Heart left ventricle (tissue), 16 donors: ENCODE results near the gene TLR3. TPM values are rescaled to one million over a fixed set of nuclear protein-coding genes. Genes with fewer than 3 reads are reported as not detected.
A peak's percentile ranks its signal among the peaks of the same experiment; 100 is the strongest.

Source experiments
- ATAC-seq, 4 donors: fragments of 200-7000 bp; cut with Tn5 transposase; one replicate each; pipeline ENCODE4 v1.9.1; 2020 to 2022; ENCODE audit warnings: moderate library complexity in 4 of 4, mild to moderate bottlenecking in 3 of 4, moderate number of reproducible peaks in 1 of 4
- DNase-seq, 5 donors: peaks; one replicate each; pipeline ENCODE4 v3.0.0-alpha.2; 2020
- H3K27ac ChIP-seq, 12 donors: fragments of 200-600 bp; sonication (generic) in 4 of 12; one replicate each; pipeline versions ENCODE4 v1.5.0 to v1.8.0; 2016 to 2022; ENCODE audit warnings: mild to moderate bottlenecking in 2 of 12
- H3K27me3 ChIP-seq, 9 donors: fragments of 200-600 bp; sonication (generic) in 2 of 9; one replicate each; pipeline versions ENCODE4 v1.5.1 to v1.8.0; 2016 to 2022; ENCODE audit warnings: mild to moderate bottlenecking in 3 of 9
- H3K36me3 ChIP-seq, 9 donors: fragments of 200-600 bp; sonication (generic) in 2 of 9; one replicate each; pipeline versions ENCODE4 v1.5.0 to v1.8.0; 2018 to 2022; ENCODE audit warnings: mild to moderate bottlenecking in 2 of 9
- H3K4me1 ChIP-seq, 12 donors: fragments of 200-600 bp; sonication (generic) in 4 of 12; one replicate each; pipeline versions ENCODE4 v1.5.0 to v1.8.0; 2016 to 2022; ENCODE audit warnings: mild to moderate bottlenecking in 3 of 12
- H3K4me3 ChIP-seq, 12 donors: fragments of 200-600 bp; sonication (generic) in 4 of 12; one replicate each; pipeline versions ENCODE4 v1.5.0 to v1.8.0; 2017 to 2022; ENCODE audit warnings: mild to moderate bottlenecking in 9 of 12, moderate library complexity in 4 of 12
- H3K9me3 ChIP-seq, 12 donors: fragments of 200-600 bp; sonication (generic) in 4 of 12; one replicate each; pipeline versions ENCODE4 v1.5.0 to v1.8.0; 2016 to 2022; ENCODE audit warnings: mild to moderate bottlenecking in 1 of 12
- CTCF ChIP-seq, 12 donors: fragments of 200-600 bp; sonication (generic) in 4 of 12; IDR thresholded peaks; one replicate each; pipeline versions ENCODE4 v1.5.0 to v1.8.0; 2018 to 2022; ENCODE audit warnings: antibody characterized with exemption in 12 of 12, mild to moderate bottlenecking in 5 of 12
- POLR2A ChIP-seq, 2 donors: fragments of 450-650 bp; IDR thresholded peaks; one replicate each; pipeline ENCODE4 v1.6.1; 2017; ENCODE audit warnings: antibody characterized with exemption in 2 of 2, mild to moderate bottlenecking in 2 of 2, moderate library complexity in 2 of 2
- WGBS, 4 donors: extraction: QIAGEN DNeasy Blood & Tissue Kit in 2 of 4; methylation state at CpG; one replicate each; pipeline versions ENCODE4 v1.1.5 to v1.1.7; 2013 to 2018; 5-methylcytosine and 5-hydroxymethylcytosine counted together
- intact Hi-C, 10 donors: fragments of 100-400 bp; cut with DNase I; formaldehyde crosslinking; loops; one replicate each; pipeline versions ENCODE4 v1.11.1 to v1.14.2; 2022
- polyA plus RNA-seq, 2 donors: library from polyadenylated mRNA; stranded (reverse); fragments of 200-250 nt; gene quantifications; one replicate each; pipeline ENCODE4 v1.2.3, GENCODE V29; 2013
- total RNA-seq, 9 donors: library from RNA; depleted of rRNA in 2 of 9; stranded (reverse); fragments of >200 nt in 2 of 9; fragmentation: NEBNext Ultra II Directional in 3 of 9; extraction: Animal tissue kit (Norgen Biotek cat#: 25700) in 3 of 9; gene quantifications; one replicate each; pipeline versions ENCODE4 v1.1.0 to v1.2.4, GENCODE V29; 2016 to 2023
- donor health status: ischemic (EF 13 %, LVEDD 7.1; RV severe dilation, severe dysfunction).
- donor health status: healthy with polysubstance abuse.
- donor health status: DM: no; HTN: yes; CAD: no.
- donor health status: DM: no; HTN: no; CAD: no.
- donor health status: ischemic (EF 25% LVEDD 6.9; RV normal size, moderate dysfunction).
- donor health status: ischemic (EF 25% LVEDD 5.7; RV mildly dilated, moderate dysfunction).
- donor health status: healthy.
- donor health status: DM: yes; HTN: yes; CAD: no.
- donor health status: ischemic (EF 35%, LVEDD 5.7; RV mildly dilated, moderate dysfunction).
- donor health status: nonischemic (EF 11% LVEDD 7.7; RV severe dilation, severe dysfunction).
- donor health status: DM: yes; HTN: yes; CAD: no.
- donor health status: PGD.
- donor health status: ischemic (EF 29% LVEDD 5.4; RV normal size, mild dysfunction).
- donor health status: nonischemic (EF 23%, LVEDD 6.1; RV moderate dilation, normal function).

TLR3 gene
- total and polyA plus RNA-seq, 11 donors = 0.69 to 18.6 (median 2.8) TPM

GRCh38 chr4:186058253-186058979 lies 10.5 kb upstream of the TLR3 start:
- Histone ChIP-seq H3K27ac (no peak overlapping the region), H3K4me3 (no peak overlapping the region), H3K9me3 (no peaks in the 10 kb centered on the region), H3K4me1 (no peaks in the 10 kb centered on the region), H3K36me3 (no peaks in the 10 kb centered on the region), H3K27me3 (no peaks in the 10 kb centered on the region)
- ATAC-seq (no peak), DNase-seq (no peak)
- no peak for TF ChIP-seq POLR2A (IDR thresholded peaks at IDR 0.05)
- TF ChIP-seq CTCF (IDR thresholded peaks at IDR 0.05) = no peak
- intact Hi-C loops = no loop called here
- WGBS, 4 donors = 77 to 86% (median 82%) methylated on average over 6 of the region's 6 CpGs

GRCh38 chr4:186058980-186059316 lies 10.0 kb upstream of the TLR3 start:
- intact Hi-C loops = no loop called here
- ATAC-seq = no peak
- TF ChIP-seq CTCF (IDR thresholded peaks at IDR 0.05) = no peak
- TF ChIP-seq POLR2A (IDR thresholded peaks at IDR 0.05) = no peak
- no peak overlapping the region for H3K4me3 ChIP-seq
- H3K4me1 ChIP-seq = no peaks in the 10 kb centered on the region
- no peak for DNase-seq
- WGBS, 4 donors = 88 to 97% (median 88%) methylated on average over 3 of the region's 3 CpGs
- no peaks in the 10 kb centered on the region for H3K27me3 ChIP-seq
- no peaks in the 10 kb centered on the region for H3K9me3 ChIP-seq
- H3K36me3 ChIP-seq = no peaks in the 10 kb centered on the region
- H3K27ac ChIP-seq = no peak overlapping the region

- H3K9me3 ChIP-seq = no peaks in the 10 kb centered on the region
- no peak overlapping the region for H3K4me3 ChIP-seq
- no peaks in the 10 kb centered on the region for H3K4me1 ChIP-seq
- intact Hi-C loops = loop anchor here in 1 of 10 donors (10.0 kb wide), 1 partner anchor 523 kb away; no protein-coding TSS in a partner anchor
- no peak for ATAC-seq
- TF ChIP-seq POLR2A (IDR thresholded peaks at IDR 0.05) (no peak), CTCF (IDR thresholded peaks at IDR 0.05) (no peak)
- H3K36me3 ChIP-seq = no peaks in the 10 kb centered on the region
- peak overlapping the region in 1 of 12 donors; percentile 27 for H3K27ac ChIP-seq
- H3K27me3 ChIP-seq = no peaks in the 10 kb centered on the region
- no peak for DNase-seq
- 87 to 92% (median 90%) methylated on average over 4 of the region's 4 CpGs for WGBS, 4 donors
Measured at GRCh38 chr4:186061921-186062320, 7.0 kb upstream of the TLR3 start.

GRCh38 chr4:186067757-186068385 lies 1.1 kb upstream of the TLR3 start:
- peak; percentile 71 to 92 (median 91) for ATAC-seq
- Histone ChIP-seq H3K27me3 (no peaks in the 10 kb centered on the region), H3K4me1 (peaks cover 0 to 20% (median 4%) of the 10 kb centered on the region in 12 donors), H3K4me3 (peak overlapping the region; percentile 19 to 71 (median 60)), H3K36me3 (no peaks in the 10 kb centered on the region), H3K9me3 (no peaks in the 10 kb centered on the region), H3K27ac (peak overlapping the region in 6 of 12 donors; percentile 46 to 79 (median 72))
- intact Hi-C loops = loop anchor here in 9 of 10 donors (2.0 to 10.0 kb wide), 5 partner anchors 69 to 519 kb away; partner anchors contain the start of gene CYP4V2 (in 2 of the 9)
- DNase-seq = peak in 4 of 5 donors; percentile 50 to 62 (median 55)
- 53 to 61% (median 59%) methylated on average over 9 of the region's 9 CpGs for WGBS, 4 donors
- TF ChIP-seq CTCF (IDR thresholded peaks at IDR 0.05) = peak; percentile 35 to 65 (median 53)
- no peak for TF ChIP-seq POLR2A (IDR thresholded peaks at IDR 0.05)
